ENCODE data around the gene LYSMD4.

Gene LYSMD4

DNA sequence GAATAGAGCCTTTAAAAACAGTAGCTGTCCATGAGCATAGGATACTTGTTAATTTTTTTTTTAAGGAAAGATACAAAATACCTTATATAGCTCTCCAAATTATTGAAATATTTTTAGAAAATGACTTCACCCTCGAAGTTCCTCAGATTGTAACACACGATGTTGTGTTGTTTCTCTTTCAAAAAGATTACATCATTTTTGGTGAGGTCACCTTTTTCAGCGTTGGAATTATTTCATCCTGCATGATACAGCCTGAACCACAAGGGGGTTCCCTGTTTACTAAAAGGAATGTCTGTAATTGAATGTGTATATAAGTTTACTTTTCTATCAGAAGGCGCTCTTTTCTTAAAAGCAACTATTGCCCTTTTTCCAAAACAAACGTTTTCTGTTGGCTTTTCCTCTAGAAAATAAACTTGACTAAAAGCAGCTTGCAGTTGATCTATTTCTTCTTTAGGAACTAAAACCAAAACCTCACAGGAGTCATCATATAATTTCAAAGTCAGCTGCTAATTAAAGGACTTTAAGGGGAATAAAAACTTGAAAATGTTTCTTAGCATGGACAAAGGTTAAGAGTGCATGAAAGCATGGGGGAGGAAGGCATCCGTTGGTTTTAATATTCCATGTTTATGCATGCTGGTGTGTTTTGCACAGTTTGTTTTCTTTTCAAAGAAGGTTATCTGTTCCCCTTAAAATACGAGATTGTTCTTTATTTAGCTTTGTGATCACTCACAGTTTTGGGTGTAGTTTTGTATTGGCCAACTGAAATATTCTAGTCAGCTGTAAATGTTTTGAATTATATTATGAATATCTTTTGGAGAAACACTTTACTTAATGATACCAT lies 29.4 kb downstream of the LYSMD4 start:
- peak; percentile 44 for DNase-seq

DNA sequence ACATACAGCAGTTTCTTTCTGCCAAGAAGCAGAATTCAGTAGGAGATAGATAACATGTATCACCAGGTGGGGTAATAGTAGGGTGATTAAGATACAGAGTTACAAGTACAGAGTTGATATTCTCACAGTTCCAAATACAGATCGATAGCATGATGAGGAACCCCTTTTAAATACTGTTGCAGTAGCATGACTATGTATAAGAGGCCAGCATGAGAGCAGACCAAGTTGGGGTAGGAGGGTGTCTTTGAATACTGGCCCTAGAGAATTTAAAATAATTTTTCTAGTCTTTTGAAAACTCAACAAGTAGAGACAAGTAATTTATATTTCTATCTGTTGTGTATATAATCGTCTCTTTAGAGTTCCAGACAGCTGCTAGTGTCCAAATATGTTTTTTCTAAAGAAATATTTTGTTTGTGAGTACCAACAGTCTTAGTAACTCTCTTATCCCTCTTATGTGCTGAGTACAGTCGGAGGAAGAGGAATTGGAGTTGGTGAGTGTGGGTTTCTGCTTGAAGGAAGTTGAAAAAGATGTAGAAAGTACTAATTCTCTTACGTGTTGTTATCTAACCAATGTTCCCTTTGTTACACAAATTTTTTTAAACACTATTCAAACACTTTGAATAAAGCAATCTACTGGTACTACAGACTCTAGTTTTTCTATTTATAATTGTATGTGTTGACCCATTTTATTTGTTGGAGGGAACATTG lies 30.2 kb downstream of the LYSMD4 start:
- DNase-seq: no peak

DNA sequence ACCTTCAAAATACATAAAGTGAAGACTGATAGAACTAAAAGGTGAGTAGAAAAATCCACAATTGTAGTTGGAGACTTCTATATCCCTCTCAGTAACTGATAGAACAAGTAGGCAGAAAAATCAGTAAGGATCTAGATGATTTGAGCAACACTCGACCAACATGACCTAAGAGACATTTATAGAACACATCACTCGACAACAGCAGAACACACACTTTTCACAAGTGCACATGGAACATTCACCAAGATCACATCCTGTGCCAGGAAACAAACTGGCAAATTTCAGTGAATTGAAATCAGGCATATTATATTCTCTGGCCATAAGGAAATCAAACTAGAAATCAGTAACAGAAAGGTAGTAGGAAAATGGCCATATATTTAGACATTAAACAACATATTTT lies 37.1 kb downstream of the LYSMD4 start:
- no peak for DNase-seq

DNA sequence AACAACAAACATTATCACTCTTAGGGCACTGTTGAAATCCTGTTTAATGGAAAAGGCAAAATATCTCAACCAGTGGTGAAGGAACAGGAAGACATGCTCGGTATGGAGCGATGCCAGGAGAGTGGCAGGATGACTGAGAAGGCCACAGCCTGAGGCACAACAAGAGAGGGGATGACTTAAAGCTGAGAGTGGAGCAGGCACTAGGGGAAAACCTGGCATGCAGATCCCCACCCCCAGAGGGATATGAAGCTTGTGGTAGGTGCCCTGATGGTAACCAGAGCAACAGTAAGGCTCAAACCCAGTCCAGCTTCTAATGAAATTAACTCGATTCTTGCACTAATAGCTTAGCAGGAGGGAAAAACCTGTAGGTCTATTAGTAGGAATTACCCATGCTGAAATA lies 40.4 kb downstream of the LYSMD4 start:
- no peak for DNase-seq

DNA sequence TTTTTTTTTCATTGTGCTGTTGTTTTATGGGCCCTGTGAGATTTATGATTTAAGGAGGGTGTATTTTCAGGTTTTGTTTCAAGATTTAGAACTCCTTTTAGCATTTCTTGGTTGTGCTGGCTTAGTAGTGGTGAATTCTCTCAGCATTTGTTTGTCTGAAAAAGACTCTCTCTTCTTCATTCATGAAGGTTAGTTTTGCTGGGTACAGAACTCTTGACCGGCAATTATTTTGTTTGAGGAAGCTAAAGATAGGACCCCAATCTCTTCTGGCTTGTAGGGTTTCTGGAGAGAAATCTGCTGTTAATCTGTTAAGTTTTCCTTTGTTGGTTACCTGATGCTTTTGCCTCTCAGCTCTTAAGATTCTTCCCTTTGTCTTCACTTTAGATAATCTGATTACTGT lies 46.9 kb downstream of the LYSMD4 start:
- DNase-seq: no peak

DNA sequence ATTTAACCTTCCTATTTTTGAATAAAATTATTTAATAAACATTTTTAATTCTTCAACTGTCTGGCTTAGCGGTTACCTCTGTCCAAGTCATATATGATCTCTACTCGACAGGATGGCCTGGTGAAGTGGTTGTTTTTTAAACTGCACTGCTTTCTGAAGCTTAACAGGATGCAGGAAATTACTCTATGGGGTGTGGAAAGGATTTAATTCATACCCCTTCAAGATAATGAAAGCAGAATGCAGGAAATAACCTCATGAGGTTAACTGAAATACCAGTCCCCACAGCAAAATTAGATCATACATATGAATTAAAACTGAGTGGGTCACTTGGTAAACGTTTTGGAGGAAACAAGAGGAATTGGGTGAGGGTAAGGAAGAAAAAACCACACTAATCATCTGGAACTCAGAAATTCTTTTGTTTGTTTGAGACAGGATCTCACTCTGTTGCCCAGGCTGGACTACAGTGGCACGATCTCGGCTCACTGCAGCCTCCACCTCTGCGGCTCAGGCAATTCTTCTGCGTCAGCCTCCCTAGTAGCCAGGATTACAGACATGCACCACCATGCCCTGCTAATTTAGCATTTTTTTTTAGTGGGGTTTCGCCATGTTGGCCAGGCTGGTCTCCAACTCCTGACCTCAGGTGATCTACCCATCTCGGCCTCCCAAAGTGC lies 50.1 kb downstream of the LYSMD4 start:
- peak; percentile 15 for DNase-seq

DNA sequence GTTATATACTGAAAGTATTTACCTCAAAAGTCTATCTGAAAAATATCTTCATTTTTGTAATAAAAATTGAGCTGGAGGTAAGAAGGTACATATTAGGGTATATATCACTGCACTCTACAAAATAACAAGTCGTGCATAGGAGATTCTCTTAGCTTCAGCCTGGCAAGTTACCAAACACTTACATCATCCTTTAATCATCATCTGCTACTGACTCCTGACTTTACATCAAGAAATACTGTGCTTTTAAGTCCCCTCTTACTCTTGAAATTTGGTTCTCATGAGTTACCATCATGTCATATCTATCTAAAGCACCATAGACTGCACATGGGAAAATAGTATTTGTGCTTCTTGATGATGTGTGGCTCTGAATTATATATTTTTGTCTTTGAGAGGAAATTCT lies 50.8 kb downstream of the LYSMD4 start:
- no peak for DNase-seq

DNA sequence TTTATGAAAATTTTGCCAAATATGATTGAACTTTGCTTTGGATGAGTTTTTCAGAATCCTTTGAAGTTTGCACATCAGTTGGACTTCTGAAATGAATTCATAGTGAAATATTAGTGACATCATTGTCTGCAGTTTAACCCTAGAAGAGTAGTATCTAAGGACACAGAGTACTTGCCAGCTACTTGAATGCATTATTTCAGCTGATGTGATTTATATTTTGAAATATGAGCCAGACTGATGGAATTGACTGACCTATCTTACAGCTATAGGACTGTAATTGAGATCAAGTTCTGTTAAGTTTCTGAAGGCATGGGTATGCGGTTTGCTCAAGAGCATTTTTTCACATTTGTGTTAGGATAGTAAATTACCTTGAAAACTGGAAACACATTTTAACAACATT lies 51.2 kb downstream of the LYSMD4 start:
- DNase-seq: no peak

DNA sequence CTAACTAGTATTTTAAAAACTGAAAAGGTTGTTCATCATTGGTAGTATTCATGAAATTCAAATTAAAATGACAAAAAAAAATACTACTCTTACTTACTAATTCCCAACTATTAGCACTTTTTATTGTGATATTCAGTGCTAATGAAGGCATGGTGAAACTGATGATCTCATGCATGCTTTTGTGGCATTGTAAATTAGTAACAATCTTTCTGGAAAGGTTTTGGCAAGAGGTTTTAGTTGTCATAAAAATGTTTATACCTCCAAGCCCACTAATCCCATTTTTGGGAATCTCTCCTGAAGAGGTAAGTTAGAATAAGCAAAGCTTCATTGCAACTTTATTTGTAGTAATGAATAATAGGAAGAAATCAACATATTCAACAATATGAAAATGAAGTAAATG lies 53.0 kb downstream of the LYSMD4 start:
- no peak for DNase-seq

DNA sequence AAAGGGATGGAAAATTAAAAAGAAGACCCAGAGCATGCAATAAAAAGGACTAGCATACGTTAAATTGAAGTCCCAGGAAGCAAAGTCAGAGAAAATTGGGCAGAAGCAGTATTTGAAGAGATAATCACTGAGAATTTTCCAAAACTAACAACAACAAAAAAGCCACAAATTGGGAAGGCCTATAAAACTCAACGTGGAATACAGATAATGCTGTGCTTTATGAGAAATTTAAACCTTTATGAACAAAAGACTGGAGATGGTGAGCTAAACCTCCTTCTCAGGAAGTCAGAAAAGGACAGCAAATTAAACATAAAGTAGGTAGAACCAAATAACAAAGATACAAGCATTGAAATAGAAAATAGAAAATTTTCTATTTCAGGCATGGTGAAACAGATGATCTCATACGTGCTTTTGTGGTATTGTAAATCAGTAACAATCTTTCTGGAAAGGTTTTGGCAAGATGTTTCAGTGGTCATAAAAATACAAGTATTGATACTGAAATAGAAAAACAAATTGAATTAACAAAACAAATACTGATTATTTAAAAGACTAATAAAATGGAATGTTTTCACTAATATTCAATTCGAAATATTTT lies 55.6 kb downstream of the LYSMD4 start:
- DNase-seq: no peak

Data from CD4-positive, alpha-beta T cell treated with Interleukin-4 for 4 hours (primary cell).